Left lung (tissue), 10 donors: ENCODE measurements around the gene RAB22A. TPM values are rescaled to one million over a fixed set of nuclear protein-coding genes. Genes with fewer than 3 reads are reported as not detected.
A peak's percentile ranks its signal among the peaks of the same experiment; 100 is the strongest.

Experiments used
- ATAC-seq: fragments of 200-7000 bp; cut with Tn5 transposase; one replicate; pipeline ENCODE4 v1.9.1; 2020; ENCODE audit warnings: moderate library complexity
- DNase-seq, 4 donors: peaks; one replicate each; pipeline ENCODE4 v3.0.0-alpha.2; 2013 to 2020
- H3K27ac ChIP-seq, 2 donors: fragments of 200-600 bp; sonication (generic) in 1 of 2; one replicate each; pipeline versions ENCODE4 v1.5.0 to v1.8.0; 2020 to 2021
- H3K27me3 ChIP-seq, 2 donors: fragments of 200-600 bp; sonication (generic) in 1 of 2; one replicate each; pipeline versions ENCODE4 v1.5.0 to v1.8.0; 2020 to 2021
- H3K36me3 ChIP-seq, 2 donors: fragments of 200-600 bp; sonication (generic) in 1 of 2; one replicate each; pipeline versions ENCODE4 v1.5.0 to v1.8.0; 2020 to 2021
- H3K4me1 ChIP-seq, 2 donors: fragments of 200-600 bp; one replicate each; pipeline ENCODE4 v1.8.0; 2021
- H3K4me3 ChIP-seq, 2 donors: fragments of 200-600 bp; sonication (generic) in 1 of 2; one replicate each; pipeline versions ENCODE4 v1.5.0 to v1.8.0; 2020 to 2021; ENCODE audit warnings: mild to moderate bottlenecking in 1 of 2
- H3K9me3 ChIP-seq, 2 donors: fragments of 200-600 bp; sonication (generic) in 1 of 2; one replicate each; pipeline versions ENCODE4 v1.5.0 to v1.8.0; 2020 to 2021
- CTCF ChIP-seq, 2 donors: fragments of 200-600 bp; sonication (generic) in 1 of 2; IDR thresholded peaks; one replicate each; pipeline versions ENCODE4 v1.5.0 to v1.8.0; 2021; ENCODE audit warnings: antibody characterized with exemption in 2 of 2
- intact Hi-C, 2 donors: fragments of 100-400 bp; cut with DNase I; formaldehyde crosslinking; loops; one replicate each; pipeline versions ENCODE4 v1.11.2 to v1.14.2; 2022
- polyA plus RNA-seq, 6 donors: library from polyadenylated mRNA; unstranded; fragments of 120-200 nt; gene quantifications; one replicate each; pipeline ENCODE4 v1.2.1, GENCODE V29; 2013; ENCODE audit not compliant: insufficient read length in 6 of 6
- total RNA-seq, 2 donors: library from RNA; stranded (reverse); fragmentation: NEBNext Ultra II Directional; extraction: Animal tissue kit (Norgen Biotek cat#: 25700); gene quantifications; one replicate each; pipeline ENCODE4 v1.2.1, GENCODE V29; 2021
- donor health status: DM: no; HTN: yes; CAD: no.
- donor health status: DM: no; HTN: no; CAD: no.

RAB22A gene
- total and polyA plus RNA-seq, 8 donors: 17.3 to 26.2 (median 19.3) TPM

- no peak for TF ChIP-seq CTCF (IDR thresholded peaks at IDR 0.05)
- no peak overlapping the region for H3K27ac ChIP-seq
- peaks cover 0 to 7% of the 10 kb centered on the region in 2 donors for H3K36me3 ChIP-seq
- intact Hi-C loops: no loop called here
- ATAC-seq (no peak), DNase-seq (no peak)
- no peaks in the 10 kb centered on the region for H3K9me3 ChIP-seq
- H3K27me3 ChIP-seq: no peaks in the 10 kb centered on the region
- H3K4me1 ChIP-seq: peaks cover 0 to 3% of the 10 kb centered on the region in 2 donors
- no peak overlapping the region for H3K4me3 ChIP-seq
Observed at GRCh38 chr20:58339741-58340140, 30.2 kb downstream of the RAB22A start.

GRCh38 chr20:58340151-58340550, 30.6 kb downstream of the RAB22A start:
- DNase-seq: no peak

GRCh38 chr20:58340853-58341252, 31.3 kb downstream of the RAB22A start:
- intact Hi-C loops: no loop called here
- no peaks in the 10 kb centered on the region for H3K27me3 ChIP-seq
- DNase-seq (no peak), ATAC-seq (no peak)
- H3K4me3 ChIP-seq: no peak overlapping the region
- peaks cover 0 to 14% of the 10 kb centered on the region in 2 donors for H3K36me3 ChIP-seq
- H3K27ac ChIP-seq: no peak overlapping the region
- no peak for TF ChIP-seq CTCF (IDR thresholded peaks at IDR 0.05)
- peaks cover 0 to 3% of the 10 kb centered on the region in 2 donors for H3K4me1 ChIP-seq
- H3K9me3 ChIP-seq: no peaks in the 10 kb centered on the region

More at GRCh38 chr20:58340151-58340550, 30.6 kb downstream of the RAB22A start:
- Histone ChIP-seq H3K4me1 (peaks cover 0 to 3% of the 10 kb centered on the region in 2 donors), H3K27me3 (no peaks in the 10 kb centered on the region), H3K27ac (no peak overlapping the region), H3K36me3 (peaks cover 0 to 7% of the 10 kb centered on the region in 2 donors), H3K4me3 (no peak overlapping the region), H3K9me3 (no peaks in the 10 kb centered on the region)
- no peak for ATAC-seq
- no peak for TF ChIP-seq CTCF (IDR thresholded peaks at IDR 0.05)
- intact Hi-C loops: no loop called here

DNA sequence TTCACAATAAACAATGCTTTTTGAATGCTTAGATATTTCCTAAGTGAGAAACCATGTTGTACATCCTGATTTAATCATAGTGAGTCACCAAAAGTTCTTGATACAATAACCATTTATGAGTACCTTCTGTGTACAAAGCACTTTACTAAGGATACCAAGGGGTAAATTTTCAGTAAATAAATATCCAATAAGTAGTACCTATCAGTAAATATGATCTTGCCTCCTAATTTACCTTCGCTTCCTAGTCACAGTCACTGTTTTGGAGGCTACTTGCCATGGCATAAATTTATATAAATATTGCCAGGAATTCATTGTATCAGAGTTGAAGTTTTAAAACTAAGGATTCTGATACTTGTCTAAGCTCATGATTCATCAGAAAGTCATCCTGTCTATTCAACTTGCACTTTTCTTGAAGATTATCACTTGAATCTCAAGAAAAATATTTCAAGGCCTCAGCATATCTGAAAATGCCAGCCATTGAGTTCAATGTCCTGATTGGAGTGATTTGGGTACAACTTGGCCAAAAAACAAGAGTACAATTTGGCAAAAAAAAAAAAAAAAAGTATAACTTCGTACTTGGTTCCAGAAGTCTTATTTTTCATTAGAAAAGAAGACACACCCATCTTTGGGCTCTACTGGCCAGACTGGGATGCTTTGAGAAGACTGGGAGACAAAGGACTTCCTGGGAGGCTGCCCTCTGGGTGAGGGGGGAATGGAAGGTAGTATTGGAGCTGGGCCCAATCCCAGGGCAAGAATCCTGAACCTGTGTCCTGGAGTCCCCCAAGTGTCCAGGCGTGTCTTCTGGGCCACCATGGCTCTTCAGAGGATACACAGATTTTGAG, 32.8 kb downstream of the RAB22A start:
- no peak for DNase-seq
- Histone ChIP-seq H3K4me3 (no peak overlapping the region), H3K27ac (no peak overlapping the region), H3K4me1 (peaks cover 0 to 3% of the 10 kb centered on the region in 2 donors), H3K9me3 (no peaks in the 10 kb centered on the region), H3K36me3 (peaks cover 0 to 27% of the 10 kb centered on the region in 2 donors), H3K27me3 (no peaks in the 10 kb centered on the region)
- no peak for TF ChIP-seq CTCF (IDR thresholded peaks at IDR 0.05)
- intact Hi-C loops: no loop called here
- peak; percentile 23 for ATAC-seq

GRCh38 chr20:58344741-58345140, 35.2 kb downstream of the RAB22A start:
- Histone ChIP-seq H3K4me1 (peaks cover 0 to 3% of the 10 kb centered on the region in 2 donors), H3K36me3 (peaks cover 0 to 27% of the 10 kb centered on the region in 2 donors), H3K9me3 (no peaks in the 10 kb centered on the region), H3K4me3 (no peak overlapping the region), H3K27me3 (no peaks in the 10 kb centered on the region), H3K27ac (no peak overlapping the region)
- DNase-seq (no peak), ATAC-seq (no peak)
- intact Hi-C loops: no loop called here
- TF ChIP-seq CTCF (IDR thresholded peaks at IDR 0.05): no peak
